Stomach (tissue), 4 donors: ENCODE measurements around the gene MICAL3.

ENCODE experiments used
- EP300 ChIP-seq: sonication (generic); formaldehyde crosslinking; IDR thresholded peaks from one replicate; pipeline ENCODE4 v1.6.1; 2017; ENCODE audit warnings: antibody characterized with exemption
- POLR2A ChIP-seq, 4 donors: fragments of 450-650 bp; IDR thresholded peaks; one replicate each; pipeline ENCODE4 v1.6.1; 2016; ENCODE audit warnings: antibody characterized with exemption in 4 of 4, control low read depth in 2 of 4, mild to moderate bottlenecking in 1 of 4, moderate library complexity in 1 of 4
- POLR2AphosphoS5 ChIP-seq, 3 donors: sonication (generic); formaldehyde crosslinking; IDR thresholded peaks; one replicate each; pipeline ENCODE4 v1.6.1; 2016; ENCODE audit warnings: antibody characterized with exemption in 3 of 3
- TF ChIP-seq, protein P1 (sequence below), 7 experiments: fragments of 450-650 bp in 4 of 7; fragments of 200-600 bp in 3 of 7; sonication (generic) in 3 of 7; IDR thresholded peaks; one replicate each; pipeline ENCODE4 v1.5.1; 2016 to 2019; ENCODE audit warnings: antibody characterized with exemption in 7 of 7, control low read depth in 2 of 7, mild to moderate bottlenecking in 1 of 7

DNA sequence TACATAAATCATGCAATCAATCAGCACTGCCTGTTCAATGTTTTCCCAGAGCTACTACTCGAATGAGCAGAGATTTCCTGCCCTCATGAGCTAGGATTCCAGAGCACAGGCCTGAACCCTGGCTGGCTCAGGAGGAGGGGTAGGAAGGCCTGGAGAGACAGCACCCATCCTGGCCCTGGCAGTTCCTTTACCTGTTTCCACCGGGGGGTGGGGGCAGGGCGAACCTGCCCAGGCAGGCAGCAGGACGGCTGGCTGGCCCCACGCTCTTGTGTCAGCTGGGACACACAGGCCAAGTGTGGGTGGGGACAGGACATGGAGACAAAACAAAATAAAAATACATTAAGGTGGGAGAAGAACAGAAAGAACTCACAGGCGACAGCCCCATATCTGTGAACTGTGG, 140.3 kb downstream of the MICAL3 start:
- TF ChIP-seq POLR2A (IDR thresholded peaks at IDR 0.05) (no peak), POLR2AphosphoS5 (IDR thresholded peaks at IDR 0.05) (no peak), EP300 (no peak)
- TF ChIP-seq, protein P1, sequence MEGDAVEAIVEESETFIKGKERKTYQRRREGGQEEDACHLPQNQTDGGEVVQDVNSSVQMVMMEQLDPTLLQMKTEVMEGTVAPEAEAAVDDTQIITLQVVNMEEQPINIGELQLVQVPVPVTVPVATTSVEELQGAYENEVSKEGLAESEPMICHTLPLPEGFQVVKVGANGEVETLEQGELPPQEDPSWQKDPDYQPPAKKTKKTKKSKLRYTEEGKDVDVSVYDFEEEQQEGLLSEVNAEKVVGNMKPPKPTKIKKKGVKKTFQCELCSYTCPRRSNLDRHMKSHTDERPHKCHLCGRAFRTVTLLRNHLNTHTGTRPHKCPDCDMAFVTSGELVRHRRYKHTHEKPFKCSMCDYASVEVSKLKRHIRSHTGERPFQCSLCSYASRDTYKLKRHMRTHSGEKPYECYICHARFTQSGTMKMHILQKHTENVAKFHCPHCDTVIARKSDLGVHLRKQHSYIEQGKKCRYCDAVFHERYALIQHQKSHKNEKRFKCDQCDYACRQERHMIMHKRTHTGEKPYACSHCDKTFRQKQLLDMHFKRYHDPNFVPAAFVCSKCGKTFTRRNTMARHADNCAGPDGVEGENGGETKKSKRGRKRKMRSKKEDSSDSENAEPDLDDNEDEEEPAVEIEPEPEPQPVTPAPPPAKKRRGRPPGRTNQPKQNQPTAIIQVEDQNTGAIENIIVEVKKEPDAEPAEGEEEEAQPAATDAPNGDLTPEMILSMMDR (IDR thresholded peaks at IDR 0.05): no peak
